Tibial nerve (tissue), 3 donors: ENCODE data around the gene FRG2B.
A peak's percentile ranks its signal among the peaks of the same experiment; 100 is the strongest.
"Not testable (repeated sequence)": the region's sequence is repeated elsewhere in the genome, so short reads cannot be mapped to it uniquely, and the experiment has no call there.

Experiments
- POLR2A ChIP-seq, 2 donors: fragments of 450-650 bp; IDR thresholded peaks; one replicate each; pipeline ENCODE4 v1.6.1; 2017; ENCODE audit warnings: antibody characterized with exemption in 2 of 2, mild to moderate bottlenecking in 2 of 2, moderate library complexity in 2 of 2
- TF ChIP-seq, protein P1 (sequence below), 5 experiments: fragments of 200-600 bp in 3 of 5; fragments of 450-650 bp in 2 of 5; sonication (generic) in 3 of 5; IDR thresholded peaks; one replicate each; pipeline ENCODE4 v1.5.1; 2016 to 2019; ENCODE audit warnings: antibody characterized with exemption in 5 of 5, mild to moderate bottlenecking in 3 of 5, moderate library complexity in 2 of 5

- TF ChIP-seq, protein P1, sequence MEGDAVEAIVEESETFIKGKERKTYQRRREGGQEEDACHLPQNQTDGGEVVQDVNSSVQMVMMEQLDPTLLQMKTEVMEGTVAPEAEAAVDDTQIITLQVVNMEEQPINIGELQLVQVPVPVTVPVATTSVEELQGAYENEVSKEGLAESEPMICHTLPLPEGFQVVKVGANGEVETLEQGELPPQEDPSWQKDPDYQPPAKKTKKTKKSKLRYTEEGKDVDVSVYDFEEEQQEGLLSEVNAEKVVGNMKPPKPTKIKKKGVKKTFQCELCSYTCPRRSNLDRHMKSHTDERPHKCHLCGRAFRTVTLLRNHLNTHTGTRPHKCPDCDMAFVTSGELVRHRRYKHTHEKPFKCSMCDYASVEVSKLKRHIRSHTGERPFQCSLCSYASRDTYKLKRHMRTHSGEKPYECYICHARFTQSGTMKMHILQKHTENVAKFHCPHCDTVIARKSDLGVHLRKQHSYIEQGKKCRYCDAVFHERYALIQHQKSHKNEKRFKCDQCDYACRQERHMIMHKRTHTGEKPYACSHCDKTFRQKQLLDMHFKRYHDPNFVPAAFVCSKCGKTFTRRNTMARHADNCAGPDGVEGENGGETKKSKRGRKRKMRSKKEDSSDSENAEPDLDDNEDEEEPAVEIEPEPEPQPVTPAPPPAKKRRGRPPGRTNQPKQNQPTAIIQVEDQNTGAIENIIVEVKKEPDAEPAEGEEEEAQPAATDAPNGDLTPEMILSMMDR (IDR thresholded peaks at IDR 0.05): peak in 1 of 5 experiments; percentile 5
- TF ChIP-seq POLR2A (IDR thresholded peaks at IDR 0.05): not testable (repeated sequence)
Measured at GRCh38 chr10:133647075-133647748, 20.6 kb upstream of the FRG2B start.
